ENCODE data around the gene FRAS1. TPM values are rescaled to one million over a fixed set of nuclear protein-coding genes. Genes with fewer than 3 reads are reported as not detected.

Gene FRAS1
- polyA plus RNA-seq, 2 of the 4 experiments (the other 2 are of a cell fraction) = 2.3 to 5.8 TPM

GRCh38 chr4:78476108-78476704 lies 419.1 kb downstream of the FRAS1 start:
- POLR2A ChIA-PET = no interaction called here
- no peak for FAIRE-seq

DNA sequence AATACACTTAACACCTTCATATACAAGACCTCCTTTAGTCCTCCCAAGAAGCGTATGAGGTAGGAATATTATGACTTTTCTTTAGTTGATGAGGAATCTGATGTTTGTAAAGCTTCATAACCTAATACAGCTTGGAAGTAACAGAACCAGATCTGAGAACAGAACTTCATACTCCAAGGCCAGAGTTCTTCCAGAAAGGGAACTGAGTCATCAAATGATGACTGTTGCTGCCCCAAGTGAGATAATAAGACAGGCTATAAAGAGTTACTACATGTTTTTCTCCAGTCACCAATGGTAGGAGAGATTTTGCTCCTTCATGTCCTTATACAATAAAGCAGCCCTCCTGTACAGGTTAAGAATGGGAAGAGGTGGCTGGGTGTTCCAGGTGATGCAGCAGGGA lies 420.2 kb downstream of the FRAS1 start:
- DNase-seq (ENCODE audit: low read depth in 1 of 2, low spot score in 1 of 2) (no peak), ATAC-seq (no peak), FAIRE-seq (no peak)
- TF ChIP-seq HOXA7 (CRISPR knock-in tag; IDR thresholded peaks at IDR 0.05) (no peak), FOSB (CRISPR knock-in tag; IDR thresholded peaks at IDR 0.05) (no peak), HDAC2 (IDR thresholded peaks at IDR 0.05) (no peak), MAZ (IDR thresholded peaks at IDR 0.05; ENCODE audit: borderline replicate concordance, low read depth, low read length) (no peak), EHMT2 (IDR thresholded peaks at IDR 0.05; ENCODE audit: low read depth) (no peak), POLR2AphosphoS2 (conservative IDR thresholded peaks at IDR 0.05; ENCODE audit: low read length) (no peak), JUN (IDR thresholded peaks at IDR 0.05) (no peak), CBX8 (IDR thresholded peaks at IDR 0.05) (no peak), CEBPB (IDR thresholded peaks at IDR 0.05) (no peak), EP300 (IDR thresholded peaks at IDR 0.05) (no peak), RCOR1 (IDR thresholded peaks at IDR 0.05; ENCODE audit: low read depth, low read length) (no peak), ZFP36 (IDR thresholded peaks at IDR 0.05; ENCODE audit: borderline replicate concordance, partially characterized antibody) (no peak), RFX5 (IDR thresholded peaks at IDR 0.05) (no peak)
- TF ChIP-seq, protein P1, sequence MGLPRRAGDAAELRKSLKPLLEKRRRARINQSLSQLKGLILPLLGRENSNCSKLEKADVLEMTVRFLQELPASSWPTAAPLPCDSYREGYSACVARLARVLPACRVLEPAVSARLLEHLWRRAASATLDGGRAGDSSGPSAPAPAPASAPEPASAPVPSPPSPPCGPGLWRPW (IDR thresholded peaks at IDR 0.05) = no peak
- TF ChIP-seq, protein P2, sequence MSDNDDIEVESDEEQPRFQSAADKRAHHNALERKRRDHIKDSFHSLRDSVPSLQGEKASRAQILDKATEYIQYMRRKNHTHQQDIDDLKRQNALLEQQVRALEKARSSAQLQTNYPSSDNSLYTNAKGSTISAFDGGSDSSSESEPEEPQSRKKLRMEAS (IDR thresholded peaks at IDR 0.05) = no peak
- TF ChIP-seq, protein P3, sequence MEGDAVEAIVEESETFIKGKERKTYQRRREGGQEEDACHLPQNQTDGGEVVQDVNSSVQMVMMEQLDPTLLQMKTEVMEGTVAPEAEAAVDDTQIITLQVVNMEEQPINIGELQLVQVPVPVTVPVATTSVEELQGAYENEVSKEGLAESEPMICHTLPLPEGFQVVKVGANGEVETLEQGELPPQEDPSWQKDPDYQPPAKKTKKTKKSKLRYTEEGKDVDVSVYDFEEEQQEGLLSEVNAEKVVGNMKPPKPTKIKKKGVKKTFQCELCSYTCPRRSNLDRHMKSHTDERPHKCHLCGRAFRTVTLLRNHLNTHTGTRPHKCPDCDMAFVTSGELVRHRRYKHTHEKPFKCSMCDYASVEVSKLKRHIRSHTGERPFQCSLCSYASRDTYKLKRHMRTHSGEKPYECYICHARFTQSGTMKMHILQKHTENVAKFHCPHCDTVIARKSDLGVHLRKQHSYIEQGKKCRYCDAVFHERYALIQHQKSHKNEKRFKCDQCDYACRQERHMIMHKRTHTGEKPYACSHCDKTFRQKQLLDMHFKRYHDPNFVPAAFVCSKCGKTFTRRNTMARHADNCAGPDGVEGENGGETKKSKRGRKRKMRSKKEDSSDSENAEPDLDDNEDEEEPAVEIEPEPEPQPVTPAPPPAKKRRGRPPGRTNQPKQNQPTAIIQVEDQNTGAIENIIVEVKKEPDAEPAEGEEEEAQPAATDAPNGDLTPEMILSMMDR (IDR thresholded peaks at IDR 0.05) = no peak
- Histone ChIP-seq H3K4me3 (no peak overlapping the region), H3K27ac (no peak overlapping the region), H3K4me1 (no peaks in the 10 kb centered on the region), H3K4me2 (no peak overlapping the region), H3K9me3 (no peaks in the 10 kb centered on the region)
- WGBS (ENCODE audit: missing lambda C conversion rate) = 4% methylated on average over 1 of the region's 1 CpG
- CTCF ChIA-PET = no interaction called here
- POLR2A ChIA-PET = no interaction called here

More at GRCh38 chr4:78476108-78476704, 419.1 kb downstream of the FRAS1 start:
- DNase-seq (ENCODE audit: low read depth in 1 of 2, low spot score in 1 of 2) = no peak
- no peak for TF ChIP-seq HOXB5 (CRISPR knock-in tag; IDR thresholded peaks at IDR 0.05)
- TF ChIP-seq NFE2L2 (conservative IDR thresholded peaks at IDR 0.05; ENCODE audit: low read length) = peak; percentile 21; the same call in 1 of the 2 replicates
- no peak for ATAC-seq
- Histone ChIP-seq H3K4me3 (no peak overlapping the region), H3K27ac (no peak overlapping the region), H3K9me3 (no peaks in the 10 kb centered on the region), H3K4me2 (no peak overlapping the region), H3K4me1 (no peaks in the 10 kb centered on the region)
- CTCF ChIA-PET = no interaction called here
- WGBS (ENCODE audit: missing lambda C conversion rate) = 86% methylated on average over 3 of the region's 3 CpGs

GRCh38 chr4:78478523-78478922 lies 421.4 kb downstream of the FRAS1 start:
- no peak for FAIRE-seq
- Histone ChIP-seq H3K27ac (no peak overlapping the region), H3K4me2 (no peak overlapping the region), H3K9me3 (no peaks in the 10 kb centered on the region), H3K4me3 (no peak overlapping the region), H3K4me1 (no peaks in the 10 kb centered on the region)
- ATAC-seq = no peak
- ChIA-PET POLR2A (no interaction called here), CTCF (no interaction called here)
- DNase-seq (ENCODE audit: low read depth in 1 of 2, low spot score in 1 of 2) = no peak
- no peak for TF ChIP-seq HOXB13 (CRISPR knock-in tag; IDR thresholded peaks at IDR 0.05; ENCODE audit: low read depth)
- peak; percentile 2 for TF ChIP-seq MAFK (IDR thresholded peaks at IDR 0.05; ENCODE audit: partially characterized antibody)
- no peak for TF ChIP-seq SMC3 (IDR thresholded peaks at IDR 0.05)
- TF ChIP-seq, protein P4, sequence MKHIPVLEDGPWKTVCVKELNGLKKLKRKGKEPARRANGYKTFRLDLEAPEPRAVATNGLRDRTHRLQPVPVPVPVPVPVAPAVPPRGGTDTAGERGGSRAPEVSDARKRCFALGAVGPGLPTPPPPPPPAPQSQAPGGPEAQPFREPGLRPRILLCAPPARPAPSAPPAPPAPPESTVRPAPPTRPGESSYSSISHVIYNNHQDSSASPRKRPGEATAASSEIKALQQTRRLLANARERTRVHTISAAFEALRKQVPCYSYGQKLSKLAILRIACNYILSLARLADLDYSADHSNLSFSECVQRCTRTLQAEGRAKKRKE (CRISPR knock-in tag; IDR thresholded peaks at IDR 0.05; ENCODE audit: low read depth) = no peak
- TF ChIP-seq, protein P5, sequence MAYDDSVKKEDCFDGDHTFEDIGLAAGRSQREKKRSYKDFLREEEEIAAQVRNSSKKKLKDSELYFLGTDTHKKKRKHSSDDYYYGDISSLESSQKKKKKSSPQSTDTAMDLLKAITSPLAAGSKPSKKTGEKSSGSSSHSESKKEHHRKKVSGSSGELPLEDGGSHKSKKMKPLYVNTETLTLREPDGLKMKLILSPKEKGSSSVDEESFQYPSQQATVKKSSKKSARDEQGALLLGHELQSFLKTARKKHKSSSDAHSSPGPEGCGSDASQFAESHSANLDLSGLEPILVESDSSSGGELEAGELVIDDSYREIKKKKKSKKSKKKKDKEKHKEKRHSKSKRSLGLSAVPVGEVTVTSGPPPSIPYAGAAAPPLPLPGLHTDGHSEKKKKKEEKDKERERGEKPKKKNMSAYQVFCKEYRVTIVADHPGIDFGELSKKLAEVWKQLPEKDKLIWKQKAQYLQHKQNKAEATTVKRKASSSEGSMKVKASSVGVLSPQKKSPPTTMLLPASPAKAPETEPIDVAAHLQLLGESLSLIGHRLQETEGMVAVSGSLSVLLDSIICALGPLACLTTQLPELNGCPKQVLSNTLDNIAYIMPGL (CRISPR knock-in tag; IDR thresholded peaks at IDR 0.05; ENCODE audit: borderline replicate concordance) = no peak
